ENCODE measurements around the gene RBM28.

RBM28 gene

GRCh38 chr7:128343554-128344430 is at the start of gene RBM28:
RBM28 (minus strand) TSS chr7:128343908; CDS start chr7:128343793, 115 bp downstream.
- DNase-seq (ENCODE audit: low read depth): peak; percentile 84

GRCh38 chr7:128392446-128393327 is 49.0 kb upstream of the RBM28 start:
- DNase-seq (ENCODE audit: low read depth): no peak

GRCh38 chr7:128391805-128392204 is 48.1 kb upstream of the RBM28 start:
- DNase-seq (ENCODE audit: low read depth): no peak

GRCh38 chr7:128390871-128391565 is 47.3 kb upstream of the RBM28 start:
- DNase-seq (ENCODE audit: low read depth): no peak

- no peak for DNase-seq (ENCODE audit: low read depth)
Measured at GRCh38 chr7:128389618-128390329, 46.1 kb upstream of the RBM28 start.

GRCh38 chr7:128389085-128389617 is 45.4 kb upstream of the RBM28 start:
- no peak for DNase-seq (ENCODE audit: low read depth)

GRCh38 chr7:128388145-128388485 is 44.4 kb upstream of the RBM28 start:
- DNase-seq (ENCODE audit: low read depth): no peak

GRCh38 chr7:128387216-128388144 is 43.8 kb upstream of the RBM28 start:
- peak; percentile 70 for DNase-seq (ENCODE audit: low read depth)

- DNase-seq (ENCODE audit: low read depth): no peak
Measured at GRCh38 chr7:128385988-128386925, 42.5 kb upstream of the RBM28 start.

GRCh38 chr7:128384726-128385125 is 41.0 kb upstream of the RBM28 start:
- no peak for DNase-seq (ENCODE audit: low read depth)

GRCh38 chr7:128383776-128384175 is 40.1 kb upstream of the RBM28 start:
- no peak for DNase-seq (ENCODE audit: low read depth)

- no peak for DNase-seq (ENCODE audit: low read depth)
Measured at GRCh38 chr7:128381161-128381821, 37.6 kb upstream of the RBM28 start.

- no peak for DNase-seq (ENCODE audit: low read depth)
Measured at GRCh38 chr7:128380483-128381106, 36.9 kb upstream of the RBM28 start.

- no peak for DNase-seq (ENCODE audit: low read depth)
Measured at GRCh38 chr7:128379900-128380479, 36.3 kb upstream of the RBM28 start.

GRCh38 chr7:128378637-128379036 is 34.9 kb upstream of the RBM28 start:
- no peak for DNase-seq (ENCODE audit: low read depth)

- DNase-seq (ENCODE audit: low read depth): no peak
Measured at GRCh38 chr7:128376077-128376476, 32.4 kb upstream of the RBM28 start.

GRCh38 chr7:128374041-128374440 is 30.3 kb upstream of the RBM28 start:
- no peak for DNase-seq (ENCODE audit: low read depth)

- no peak for DNase-seq (ENCODE audit: low read depth)
Measured at GRCh38 chr7:128373606-128374005, 29.9 kb upstream of the RBM28 start.

All from stromal cell of bone marrow (primary cell).